Vagina (tissue), 2 donors: Measurements from ENCODE around the gene AP1S3. TPM values are rescaled to one million over a fixed set of nuclear protein-coding genes. Genes with fewer than 3 reads are reported as not detected.
"Not testable (repeated sequence)": the region's sequence is repeated elsewhere in the genome, so short reads cannot be mapped to it uniquely, and the experiment has no call there.

Experiments used
- DNase-seq, 2 donors: peaks; one replicate each; pipeline ENCODE4 v3.0.0-alpha.2; 2017; ENCODE audit errors: extremely low spot score in 2 of 2
- H3K27ac ChIP-seq: fragments of 200-600 bp; sonication (generic); one replicate; pipeline ENCODE4 v1.5.1; 2019
- H3K27me3 ChIP-seq: fragments of 200-600 bp; sonication (generic); one replicate; pipeline ENCODE4 v1.5.1; 2019
- H3K36me3 ChIP-seq, 2 donors: fragments of 200-600 bp; sonication (generic); one replicate each; pipeline ENCODE4 v1.5.1; 2017 to 2019
- H3K4me1 ChIP-seq: fragments of 200-600 bp; sonication (generic); one replicate; pipeline ENCODE4 v1.5.1; 2019
- H3K4me3 ChIP-seq, 2 donors: fragments of 200-600 bp; sonication (generic); 1 replicate in 1 of 2; 2 replicates in 1 of 2; pipeline ENCODE4 v1.5.1; 2016 to 2019
- H3K9me3 ChIP-seq: fragments of 200-600 bp; sonication (generic); one replicate; pipeline ENCODE4 v1.5.1; 2019
- CTCF ChIP-seq, 3 experiments: fragments of 450-650 bp in 2 of 3; fragments of 200-600 bp in 1 of 3; sonication (generic) in 1 of 3; IDR thresholded peaks; one replicate each; pipeline ENCODE4 v1.5.1; 2017 to 2019; ENCODE audit warnings: antibody characterized with exemption in 3 of 3, mild to moderate bottlenecking in 2 of 3, moderate library complexity in 2 of 3
- POLR2A ChIP-seq, 2 donors: fragments of 450-650 bp; IDR thresholded peaks; one replicate each; pipeline ENCODE4 v1.6.1; 2017; ENCODE audit warnings: antibody characterized with exemption in 2 of 2, mild to moderate bottlenecking in 2 of 2, moderate library complexity in 2 of 2
- POLR2AphosphoS5 ChIP-seq, 2 donors: sonication (generic); formaldehyde crosslinking; IDR thresholded peaks; one replicate each; pipeline ENCODE4 v1.9.0; 2017; ENCODE audit warnings: antibody characterized with exemption in 2 of 2, mild to moderate bottlenecking in 2 of 2, low read depth in 1 of 2; ENCODE audit not compliant: insufficient read depth in 1 of 2
- intact Hi-C: fragments of 100-400 bp; cut with DNase I; formaldehyde crosslinking; loops from one replicate; pipeline ENCODE4 v1.15.1; 2023
- total RNA-seq: library from RNA; depleted of rRNA; stranded (reverse); fragments of >200 nt; gene quantifications from one replicate; pipeline ENCODE4 v1.2.3, GENCODE V29; 2016

Gene AP1S3
- total RNA-seq, 1 donor from 2014 or later, result 9.8 TPM

GRCh38 chr2:223815884-223816570, 21.4 kb downstream of the AP1S3 start:
- Histone ChIP-seq H3K4me1 (no peaks in the 10 kb centered on the region), H3K27me3 (no peaks in the 10 kb centered on the region), H3K36me3 (no peaks in the 10 kb centered on the region), H3K27ac (no peak overlapping the region), H3K4me3 (no peak overlapping the region), H3K9me3 (no peaks in the 10 kb centered on the region)
- TF ChIP-seq POLR2A (IDR thresholded peaks at IDR 0.05), result no peak
- no peak for TF ChIP-seq CTCF (IDR thresholded peaks at IDR 0.05)
- TF ChIP-seq POLR2AphosphoS5 (IDR thresholded peaks at IDR 0.05; ENCODE audit: insufficient read depth in 1 of 2, low read depth in 1 of 2), result no peak
- intact Hi-C loops, result no loop called here
- no peak for DNase-seq

GRCh38 chr2:223815186-223815883, 22.0 kb downstream of the AP1S3 start:
- Histone ChIP-seq H3K36me3 (no peaks in the 10 kb centered on the region), H3K4me3 (no peak overlapping the region), H3K27me3 (no peaks in the 10 kb centered on the region), H3K27ac (no peak overlapping the region), H3K4me1 (no peaks in the 10 kb centered on the region), H3K9me3 (no peaks in the 10 kb centered on the region)
- TF ChIP-seq CTCF (IDR thresholded peaks at IDR 0.05) (no peak), POLR2A (IDR thresholded peaks at IDR 0.05) (no peak), POLR2AphosphoS5 (IDR thresholded peaks at IDR 0.05; ENCODE audit: insufficient read depth in 1 of 2, low read depth in 1 of 2) (no peak)
- no peak for DNase-seq
- intact Hi-C loops, result no loop called here

- H3K36me3 ChIP-seq, H3K27ac ChIP-seq, H3K9me3 ChIP-seq, intact Hi-C loops, H3K27me3 ChIP-seq, DNase-seq, H3K4me3 ChIP-seq, H3K4me1 ChIP-seq: not testable (repeated sequence)
These were observed 22.6 kb downstream of the AP1S3 start for GRCh38 chr2:223814764-223815163.

- no peak overlapping the region for H3K4me3 ChIP-seq
- DNase-seq, result no peak
- no peaks in the 10 kb centered on the region for H3K36me3 ChIP-seq
- no peak overlapping the region for H3K27ac ChIP-seq
- TF ChIP-seq POLR2AphosphoS5 (IDR thresholded peaks at IDR 0.05; ENCODE audit: insufficient read depth in 1 of 2, low read depth in 1 of 2) (no peak), CTCF (IDR thresholded peaks at IDR 0.05) (no peak), POLR2A (IDR thresholded peaks at IDR 0.05) (no peak)
- intact Hi-C loops, result no loop called here
- no peaks in the 10 kb centered on the region for H3K4me1 ChIP-seq
- H3K27me3 ChIP-seq, result no peaks in the 10 kb centered on the region
- no peaks in the 10 kb centered on the region for H3K9me3 ChIP-seq
These were observed 24.1 kb downstream of the AP1S3 start for GRCh38 chr2:223813329-223813728.

GRCh38 chr2:223811757-223812156, 25.6 kb downstream of the AP1S3 start:
- H3K27ac ChIP-seq, result no peak overlapping the region
- no peaks in the 10 kb centered on the region for H3K36me3 ChIP-seq
- intact Hi-C loops, result no loop called here
- no peaks in the 10 kb centered on the region for H3K27me3 ChIP-seq
- H3K9me3 ChIP-seq, result no peaks in the 10 kb centered on the region
- DNase-seq, result no peak
- no peak overlapping the region for H3K4me3 ChIP-seq
- TF ChIP-seq CTCF (IDR thresholded peaks at IDR 0.05), result no peak
- TF ChIP-seq POLR2A (IDR thresholded peaks at IDR 0.05), result no peak
- no peak for TF ChIP-seq POLR2AphosphoS5 (IDR thresholded peaks at IDR 0.05; ENCODE audit: insufficient read depth in 1 of 2, low read depth in 1 of 2)
- no peaks in the 10 kb centered on the region for H3K4me1 ChIP-seq
